Measurements from ENCODE around the gene USP33.
"Not testable (repeated sequence)": the region's sequence is repeated elsewhere in the genome, so short reads cannot be mapped to it uniquely, and the experiment has no call there.

Gene USP33

DNA sequence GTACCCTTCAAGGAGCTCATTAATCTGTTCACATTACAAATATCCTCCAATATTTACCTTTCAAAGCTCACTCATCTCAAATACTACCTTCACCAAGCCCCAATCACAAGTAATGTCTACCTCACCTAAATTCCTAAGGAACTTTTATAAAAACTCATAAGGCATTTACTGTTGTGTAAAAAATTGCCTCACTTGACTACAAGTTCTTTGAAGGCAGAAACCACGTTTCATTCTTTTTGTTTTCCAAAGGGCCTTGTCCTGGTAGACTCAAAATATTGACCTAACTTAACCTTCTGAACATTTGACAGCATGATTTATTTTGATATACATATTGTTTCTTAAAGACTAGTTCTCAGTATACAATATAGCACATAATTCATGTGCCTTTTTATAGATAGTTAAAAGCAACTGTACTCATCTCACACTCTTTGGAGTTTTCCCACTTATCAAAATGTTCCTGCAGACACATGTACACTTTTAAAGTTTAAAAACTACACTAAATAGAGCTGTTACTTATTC is 2.5 kb downstream of the USP33 start:
- DNase-seq (ENCODE audit: low spot score in 2 of 2) (no peak), ATAC-seq (no peak)
- Mint-ChIP-seq H3K4me3 (peak overlapping the region; percentile 85), H3K36me3 (no peaks in the 10 kb centered on the region), H3K9me3 (no peaks in the 10 kb centered on the region), H3K27ac (peak overlapping the region; percentile 61), H3K4me1 (peaks cover 28% of the 10 kb centered on the region)

DNA sequence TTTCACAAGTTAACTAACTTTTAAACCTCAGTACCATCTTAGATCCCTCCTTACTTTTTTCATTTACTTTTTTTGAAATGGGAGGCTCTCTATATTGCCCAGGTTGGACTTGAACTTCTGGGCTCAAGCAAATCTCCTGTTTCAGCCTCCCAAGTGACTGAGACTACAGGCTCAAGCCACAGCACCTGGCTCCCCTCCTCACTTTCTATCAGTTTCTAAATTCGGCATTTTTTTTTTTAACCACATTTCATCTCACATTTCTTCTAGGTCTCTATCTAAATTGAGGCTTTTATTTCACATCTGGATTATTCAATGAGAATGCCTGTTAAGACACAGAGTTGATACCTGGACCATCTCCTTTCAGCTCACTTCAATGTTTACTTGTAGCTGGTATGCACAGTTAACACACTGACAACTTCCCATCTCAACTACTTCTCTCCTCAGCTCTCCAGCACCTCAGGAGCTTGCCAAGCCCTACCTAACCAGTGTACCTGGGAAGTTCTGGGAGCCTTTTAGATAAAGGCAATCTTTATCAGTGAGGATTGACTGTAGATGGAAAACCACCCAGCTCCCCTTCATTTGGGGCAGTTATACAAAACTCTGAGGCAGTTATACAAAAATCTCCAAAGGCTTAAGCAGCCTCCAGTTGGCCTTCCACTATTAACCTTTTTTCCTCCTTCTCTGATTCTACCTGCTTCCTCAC is 3.4 kb downstream of the USP33 start:
- Mint-ChIP-seq H3K9me3 (no peaks in the 10 kb centered on the region), H3K36me3 (peaks cover 3% of the 10 kb centered on the region), H3K4me3 (no peak overlapping the region), H3K4me1 (peaks cover 28% of the 10 kb centered on the region), H3K27ac (peak overlapping the region; percentile 61)
- ATAC-seq = no peak
- DNase-seq (ENCODE audit: low spot score in 2 of 2) = peak in 1 of 2 donors; percentile 33

- not testable (repeated sequence) for ATAC-seq; H3K9me3 Mint-ChIP-seq; DNase-seq (ENCODE audit: low spot score in 2 of 2); H3K4me3 Mint-ChIP-seq; H3K27ac Mint-ChIP-seq
- peaks cover 48% of the 10 kb centered on the region for H3K4me1 Mint-ChIP-seq
- peaks cover 12% of the 10 kb centered on the region for H3K36me3 Mint-ChIP-seq
Measured at GRCh38 chr1:77749489-77749888, 10.2 kb downstream of the USP33 start.

DNA sequence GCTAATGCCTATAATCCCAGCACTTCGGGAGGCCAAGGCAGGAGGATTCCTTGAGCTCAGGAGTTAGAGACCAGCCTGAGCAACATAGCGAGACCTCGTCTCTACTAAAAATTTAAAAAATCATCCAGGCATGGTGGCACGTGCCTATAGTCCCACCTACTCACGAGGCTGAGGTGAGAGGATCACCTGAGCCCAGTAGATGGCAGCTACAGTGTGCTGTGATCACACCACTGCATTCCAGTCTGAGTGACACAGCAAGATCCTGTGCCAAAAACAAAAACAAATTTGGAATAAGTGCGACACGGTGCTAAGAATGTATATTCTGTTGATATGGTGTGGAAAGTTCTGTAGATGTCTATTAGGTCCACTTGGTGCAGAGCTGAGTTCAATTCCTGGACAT is 15.1 kb downstream of the USP33 start:
- ATAC-seq = no peak
- H3K9me3 Mint-ChIP-seq = no peaks in the 10 kb centered on the region
- DNase-seq (ENCODE audit: low spot score in 2 of 2) = no peak
- no peak overlapping the region for H3K27ac Mint-ChIP-seq
- peaks cover 49% of the 10 kb centered on the region for H3K4me1 Mint-ChIP-seq
- peaks cover 26% of the 10 kb centered on the region for H3K36me3 Mint-ChIP-seq
- H3K4me3 Mint-ChIP-seq = no peak overlapping the region

- no peak for ATAC-seq
- peaks cover 51% of the 10 kb centered on the region for H3K36me3 Mint-ChIP-seq
- no peak overlapping the region for H3K4me3 Mint-ChIP-seq
- H3K9me3 Mint-ChIP-seq = no peaks in the 10 kb centered on the region
- peaks cover 33% of the 10 kb centered on the region for H3K4me1 Mint-ChIP-seq
- no peak for DNase-seq (ENCODE audit: low spot score in 2 of 2)
- no peak overlapping the region for H3K27ac Mint-ChIP-seq
Measured at GRCh38 chr1:77742011-77742555, 17.6 kb downstream of the USP33 start.

- Mint-ChIP-seq H3K4me1 (peaks cover 25% of the 10 kb centered on the region), H3K27ac (no peak overlapping the region), H3K4me3 (no peak overlapping the region), H3K36me3 (peaks cover 58% of the 10 kb centered on the region), H3K9me3 (no peaks in the 10 kb centered on the region)
- no peak for ATAC-seq
- DNase-seq (ENCODE audit: low spot score in 2 of 2) = no peak
Measured at GRCh38 chr1:77741316-77741715, 18.3 kb downstream of the USP33 start.

- ATAC-seq = no peak
- DNase-seq (ENCODE audit: low spot score in 2 of 2) = no peak
- no peak overlapping the region for H3K27ac Mint-ChIP-seq
- H3K4me3 Mint-ChIP-seq = no peak overlapping the region
- peaks cover 6% of the 10 kb centered on the region for H3K4me1 Mint-ChIP-seq
- peaks cover 67% of the 10 kb centered on the region for H3K36me3 Mint-ChIP-seq
- H3K9me3 Mint-ChIP-seq = no peaks in the 10 kb centered on the region
Measured at GRCh38 chr1:77739235-77739634, 20.4 kb downstream of the USP33 start.

GRCh38 chr1:77732090-77732489 is 27.6 kb downstream of the USP33 start:
- DNase-seq (ENCODE audit: low spot score in 2 of 2) = no peak
- Mint-ChIP-seq H3K27ac (peak overlapping the region; percentile 2), H3K4me3 (no peak overlapping the region), H3K9me3 (no peaks in the 10 kb centered on the region), H3K4me1 (no peaks in the 10 kb centered on the region), H3K36me3 (peaks cover 75% of the 10 kb centered on the region)
- no peak for ATAC-seq

DNA sequence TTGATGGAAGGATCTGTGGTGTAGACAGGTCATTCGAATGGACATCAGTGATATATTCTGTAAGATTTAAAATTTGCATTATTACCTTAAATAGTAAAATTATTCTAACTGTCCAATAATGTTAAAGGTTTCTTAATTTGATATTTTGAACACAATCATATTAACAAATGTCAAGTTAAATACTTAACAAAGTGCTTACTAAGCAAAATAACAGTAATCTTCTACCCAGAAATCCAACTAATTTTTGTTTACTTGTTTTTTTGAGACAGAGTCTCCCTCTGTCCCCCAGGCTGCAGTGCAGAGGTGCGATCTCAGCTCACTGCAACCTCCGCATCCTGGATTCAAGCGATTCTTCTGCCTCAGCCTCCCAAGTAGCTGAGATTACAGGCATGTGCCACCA is 33.9 kb downstream of the USP33 start:
- H3K36me3 Mint-ChIP-seq = peaks cover 98% of the 10 kb centered on the region
- ATAC-seq (no peak), DNase-seq (ENCODE audit: low spot score in 2 of 2) (no peak)
- no peaks in the 10 kb centered on the region for H3K9me3 Mint-ChIP-seq
- no peak overlapping the region for H3K4me3 Mint-ChIP-seq
- H3K4me1 Mint-ChIP-seq = no peaks in the 10 kb centered on the region
- no peak overlapping the region for H3K27ac Mint-ChIP-seq

DNA sequence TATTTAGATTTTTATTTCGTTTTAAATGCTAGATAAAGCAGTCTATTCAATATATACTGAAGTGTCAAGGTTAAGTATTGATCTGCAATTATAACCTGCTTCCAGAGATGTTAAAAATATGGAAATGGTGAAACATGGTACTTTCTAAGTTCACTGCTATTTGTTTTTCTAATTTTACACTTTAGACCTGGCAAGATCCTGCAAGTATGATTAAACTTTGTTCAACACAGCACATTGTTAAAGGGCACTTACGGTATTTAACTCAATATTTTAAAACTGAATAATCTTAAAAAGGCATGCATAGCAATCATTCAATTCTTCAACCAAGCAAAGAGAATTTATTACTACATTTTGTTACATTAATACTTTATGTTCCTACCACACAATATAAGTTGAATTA is 41.5 kb downstream of the USP33 start:
- no peaks in the 10 kb centered on the region for H3K9me3 Mint-ChIP-seq
- H3K4me1 Mint-ChIP-seq = no peaks in the 10 kb centered on the region
- peaks cover 100% of the 10 kb centered on the region for H3K36me3 Mint-ChIP-seq
- ATAC-seq (no peak), DNase-seq (ENCODE audit: low spot score in 2 of 2) (no peak)
- no peak overlapping the region for H3K27ac Mint-ChIP-seq
- H3K4me3 Mint-ChIP-seq = no peak overlapping the region

DNA sequence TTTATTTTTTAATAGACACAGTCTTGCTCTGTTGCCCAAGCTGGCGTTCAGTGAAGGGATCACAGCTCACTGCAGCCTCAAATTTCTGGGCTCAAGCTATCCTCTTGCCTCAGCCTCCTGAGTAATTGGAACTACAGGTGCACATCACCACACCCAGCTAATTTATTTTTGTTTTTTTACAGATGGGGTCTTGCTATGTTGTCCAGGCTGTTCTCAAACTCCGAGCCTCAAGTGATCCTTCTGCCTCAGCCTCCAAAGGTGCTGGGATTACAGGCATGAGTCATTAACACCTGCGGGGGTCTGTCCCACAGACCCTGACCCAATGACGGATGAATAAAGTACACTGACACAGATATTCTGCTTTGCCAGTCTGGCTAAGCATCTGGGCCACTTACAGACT is 43.6 kb downstream of the USP33 start:
- Mint-ChIP-seq H3K4me1 (no peaks in the 10 kb centered on the region), H3K36me3 (peaks cover 100% of the 10 kb centered on the region), H3K4me3 (no peak overlapping the region), H3K27ac (no peak overlapping the region), H3K9me3 (no peaks in the 10 kb centered on the region)
- ATAC-seq (no peak), DNase-seq (ENCODE audit: low spot score in 2 of 2) (no peak)

- no peaks in the 10 kb centered on the region for H3K9me3 Mint-ChIP-seq
- ATAC-seq (no peak), DNase-seq (ENCODE audit: low spot score in 2 of 2) (no peak)
- H3K36me3 Mint-ChIP-seq = peaks cover 66% of the 10 kb centered on the region
- no peak overlapping the region for H3K4me3 Mint-ChIP-seq
- no peaks in the 10 kb centered on the region for H3K4me1 Mint-ChIP-seq
- H3K27ac Mint-ChIP-seq = no peak overlapping the region
Measured at GRCh38 chr1:77709727-77710126, 49.9 kb downstream of the USP33 start.

DNA sequence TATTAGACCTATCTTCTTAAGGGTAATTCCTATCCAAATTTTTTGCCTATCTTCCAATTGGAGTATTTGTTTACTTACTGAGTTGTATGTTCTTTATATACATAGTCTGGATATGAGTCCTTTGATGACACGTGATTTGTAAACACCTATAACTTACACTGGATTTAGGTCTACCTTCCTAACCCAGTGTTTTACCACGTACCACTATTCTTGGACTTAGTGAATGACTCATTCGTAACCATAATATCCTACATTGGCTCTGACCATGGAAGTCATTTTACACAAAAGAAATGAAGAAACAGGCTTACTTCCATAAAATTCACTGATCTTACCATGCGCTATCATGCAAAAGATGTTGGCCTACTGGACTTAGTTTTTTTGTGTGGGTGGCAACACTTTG is 53.3 kb downstream of the USP33 start:
- DNase-seq (ENCODE audit: low spot score in 2 of 2) (no peak), ATAC-seq (peak; percentile 39)
- Mint-ChIP-seq H3K4me3 (no peak overlapping the region), H3K36me3 (peaks cover 32% of the 10 kb centered on the region), H3K27ac (no peak overlapping the region), H3K9me3 (no peaks in the 10 kb centered on the region), H3K4me1 (no peaks in the 10 kb centered on the region)

- peaks cover 16% of the 10 kb centered on the region for H3K36me3 Mint-ChIP-seq
- H3K27ac Mint-ChIP-seq = no peak overlapping the region
- ATAC-seq = no peak
- DNase-seq (ENCODE audit: low spot score in 2 of 2) = no peak
- no peaks in the 10 kb centered on the region for H3K4me1 Mint-ChIP-seq
- no peaks in the 10 kb centered on the region for H3K9me3 Mint-ChIP-seq
- no peak overlapping the region for H3K4me3 Mint-ChIP-seq
Measured at GRCh38 chr1:77704736-77705135, 54.9 kb downstream of the USP33 start.

GRCh38 chr1:77699673-77700072 is 60.0 kb downstream of the USP33 start:
- not testable (repeated sequence) for H3K9me3 Mint-ChIP-seq; H3K27ac Mint-ChIP-seq; H3K4me1 Mint-ChIP-seq; H3K4me3 Mint-ChIP-seq; DNase-seq (ENCODE audit: low spot score in 2 of 2); ATAC-seq
- peaks cover 30% of the 10 kb centered on the region for H3K36me3 Mint-ChIP-seq

DNA sequence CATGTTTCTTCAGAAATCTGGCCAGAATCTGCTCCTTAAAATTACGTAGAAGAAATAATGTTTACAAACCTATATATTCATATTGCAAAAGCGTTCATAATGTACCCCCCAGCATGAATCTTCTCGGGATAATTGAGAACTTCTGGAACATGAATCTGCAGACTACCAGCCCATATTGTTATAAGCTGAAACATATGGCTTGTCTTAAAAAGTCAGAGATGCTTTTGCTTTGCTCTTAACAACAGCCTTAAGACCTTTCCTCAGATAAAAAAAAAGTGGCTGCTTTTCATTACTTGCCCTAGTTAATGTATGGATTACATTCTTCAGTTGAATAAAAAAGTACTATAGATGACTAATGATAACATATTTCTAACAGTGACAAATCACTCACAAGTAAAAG is 62.2 kb downstream of the USP33 start:
- peaks cover 48% of the 10 kb centered on the region for H3K36me3 Mint-ChIP-seq
- no peaks in the 10 kb centered on the region for H3K9me3 Mint-ChIP-seq
- ATAC-seq = no peak
- no peak for DNase-seq (ENCODE audit: low spot score in 2 of 2)
- no peak overlapping the region for H3K4me3 Mint-ChIP-seq
- H3K27ac Mint-ChIP-seq = no peak overlapping the region
- no peaks in the 10 kb centered on the region for H3K4me1 Mint-ChIP-seq

All from stimulated activated effector memory CD8-positive, alpha-beta T cell treated with anti-CD3 and anti-CD28 coated beads, Interleukin-12 subunit alpha, Interleukin-12 subunit beta, amount 100 ng/mL, for 72 hours (primary cell).